NCI-H128 (cell line): Measurements from ENCODE around the gene PBRM1.

Experiments used
- DNase-seq: peaks from one replicate; lab custom pipeline; 2025; ENCODE audit not compliant: unreplicated experiment; lab: John Stamatoyannopoulos, UW

PBRM1 gene

DNA sequence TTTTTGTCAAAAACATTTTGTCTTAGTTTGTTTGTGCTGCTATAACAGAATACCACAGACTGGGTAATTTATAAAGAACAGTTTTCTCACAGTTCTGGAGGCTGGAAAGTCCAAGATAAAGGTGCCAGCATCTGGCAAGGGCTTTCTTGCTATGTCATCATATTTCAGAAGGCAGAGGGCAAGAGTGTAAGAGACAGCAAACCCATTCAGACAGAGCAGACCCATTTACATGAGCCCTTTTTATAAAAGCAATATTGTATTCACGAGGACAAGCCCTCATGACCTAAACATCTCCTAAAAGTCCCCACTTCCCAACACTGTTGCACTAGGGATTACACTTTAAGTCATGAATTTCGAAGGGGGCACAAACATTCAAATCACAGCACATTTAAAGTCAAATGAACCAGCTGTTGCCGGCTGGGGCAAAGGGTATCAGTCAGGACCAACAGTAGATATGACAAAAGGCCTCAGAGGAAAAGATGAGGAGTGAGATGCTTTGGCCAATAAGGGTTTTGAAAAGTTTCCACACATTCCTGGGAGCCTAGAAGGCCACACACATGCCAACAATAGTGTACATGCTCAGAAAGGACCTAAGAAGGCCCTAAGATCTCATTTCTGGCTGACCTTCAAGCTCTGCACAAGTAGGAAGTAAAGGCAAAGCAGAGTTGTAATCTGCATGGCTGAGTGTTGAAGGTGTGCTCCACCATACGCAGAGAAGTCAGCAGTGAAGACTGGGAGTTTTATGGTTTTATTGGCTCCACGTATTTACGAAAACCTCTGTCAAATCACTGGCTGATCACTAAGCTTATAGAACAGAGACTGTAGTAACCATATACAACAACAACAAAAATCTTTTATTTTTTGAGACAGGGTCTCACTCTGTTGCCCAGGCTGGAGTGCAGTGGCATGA lies 111.4 kb downstream of the PBRM1 start:
- DNase-seq, result no peak

DNA sequence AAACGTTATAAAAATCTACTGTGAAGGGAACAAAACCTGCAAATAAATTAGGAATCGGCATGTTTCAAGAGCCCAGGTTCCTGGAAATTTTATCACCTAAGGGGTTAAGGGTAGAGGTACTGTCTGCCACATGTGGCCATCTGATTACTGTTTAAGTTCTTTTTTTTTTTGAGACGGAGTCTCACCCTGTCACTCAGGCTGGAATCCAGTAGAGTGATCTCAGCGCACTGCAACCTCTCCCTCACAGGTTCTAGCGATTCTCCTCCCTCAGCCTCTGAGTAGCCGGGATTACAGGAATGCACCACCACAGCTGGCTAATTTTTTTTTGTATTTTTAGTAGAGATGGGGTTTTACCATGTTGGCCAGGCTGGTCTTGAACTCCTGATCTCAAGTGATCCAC lies 113.5 kb downstream of the PBRM1 start:
- no peak for DNase-seq

DNA sequence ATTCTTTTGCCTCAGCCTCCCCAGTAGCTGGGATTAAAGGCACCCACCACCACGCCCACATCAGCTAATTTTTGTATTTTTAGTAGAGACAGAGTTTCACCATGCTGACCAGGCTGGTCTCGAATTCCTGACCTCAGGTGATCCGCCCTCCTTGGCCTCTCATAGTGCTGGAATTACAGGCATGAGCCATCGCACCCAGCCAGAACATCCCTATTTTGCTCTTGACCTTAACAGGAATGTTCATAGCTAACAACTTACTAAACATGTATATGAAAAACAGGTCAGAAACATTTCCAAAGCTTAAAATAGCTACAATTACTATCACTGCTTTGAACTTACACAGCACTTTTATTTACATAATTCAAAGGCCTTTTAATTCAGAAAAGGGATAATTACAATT lies 115.6 kb downstream of the PBRM1 start:
- DNase-seq, result no peak

DNA sequence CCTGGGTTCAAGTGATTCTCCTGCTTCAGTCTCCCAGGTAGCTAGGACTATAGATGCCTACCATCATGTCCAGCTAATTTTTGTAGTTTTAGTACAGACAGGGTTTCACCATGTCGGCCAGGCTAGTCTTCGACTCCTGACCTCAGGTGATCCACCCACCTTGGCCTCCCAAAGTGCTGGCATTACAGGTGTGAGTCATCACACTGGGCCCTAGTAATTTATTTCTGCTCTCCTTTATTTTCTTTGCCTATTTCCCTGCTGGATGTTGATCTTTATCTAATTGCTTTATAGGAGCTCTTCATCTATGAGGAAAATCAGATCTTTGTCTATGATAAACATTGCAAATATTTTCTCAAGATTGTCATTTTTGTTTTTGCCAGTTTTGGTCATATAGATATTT lies 117.6 kb downstream of the PBRM1 start:
- DNase-seq, result no peak

DNA sequence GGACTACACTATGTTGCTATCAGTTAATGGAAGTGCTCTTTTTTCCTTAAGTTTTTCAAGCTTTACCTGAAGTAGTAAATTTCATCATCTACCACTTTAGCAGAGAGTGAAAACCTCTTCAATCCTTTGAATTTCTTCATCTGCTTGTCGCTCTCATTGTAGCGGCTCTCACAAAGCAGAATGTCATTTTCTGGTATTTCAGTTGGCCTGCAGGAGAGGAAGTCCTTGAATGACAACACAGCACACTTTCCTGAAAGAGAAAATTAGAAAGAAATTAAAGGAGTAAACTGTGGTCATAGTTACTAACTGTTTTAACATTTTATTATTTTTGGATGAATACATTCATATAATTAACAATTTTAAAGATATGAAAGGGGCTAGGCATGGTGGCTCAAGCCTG lies 121.7 kb downstream of the PBRM1 start:
- no peak for DNase-seq

DNA sequence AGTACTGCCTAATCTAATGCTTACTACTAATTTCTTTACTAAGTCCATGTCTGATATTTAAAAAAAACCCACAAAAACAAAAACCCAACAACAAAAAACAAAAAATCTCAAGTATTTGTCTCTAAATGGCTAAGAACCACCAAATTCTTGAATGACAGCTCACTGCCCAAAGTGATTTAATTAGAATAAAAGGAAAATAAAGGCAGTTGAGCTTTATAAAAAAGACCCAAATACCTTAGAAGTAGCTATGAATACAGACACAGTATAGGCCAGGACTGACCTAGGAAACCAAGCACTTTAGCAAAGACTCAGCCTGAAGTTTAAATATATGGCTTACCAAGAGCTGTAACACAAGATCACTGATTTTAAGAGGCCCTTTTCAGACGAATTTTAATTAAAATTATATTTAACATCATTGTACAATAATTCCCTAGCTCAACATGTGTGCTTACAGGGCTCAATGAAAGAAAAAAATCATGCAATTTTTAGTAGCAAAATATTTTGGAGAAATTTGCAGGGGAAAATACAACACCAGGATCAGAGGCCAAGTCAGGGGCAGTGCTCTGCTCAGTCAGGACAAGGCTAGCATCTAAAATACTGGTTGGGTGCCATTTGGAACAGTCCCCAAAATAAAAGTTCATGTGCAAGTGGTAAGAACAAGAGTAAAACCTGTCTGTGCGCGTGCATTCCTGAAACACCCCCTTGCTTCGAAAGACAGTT lies 124.5 kb downstream of the PBRM1 start:
- DNase-seq, result no peak

DNA sequence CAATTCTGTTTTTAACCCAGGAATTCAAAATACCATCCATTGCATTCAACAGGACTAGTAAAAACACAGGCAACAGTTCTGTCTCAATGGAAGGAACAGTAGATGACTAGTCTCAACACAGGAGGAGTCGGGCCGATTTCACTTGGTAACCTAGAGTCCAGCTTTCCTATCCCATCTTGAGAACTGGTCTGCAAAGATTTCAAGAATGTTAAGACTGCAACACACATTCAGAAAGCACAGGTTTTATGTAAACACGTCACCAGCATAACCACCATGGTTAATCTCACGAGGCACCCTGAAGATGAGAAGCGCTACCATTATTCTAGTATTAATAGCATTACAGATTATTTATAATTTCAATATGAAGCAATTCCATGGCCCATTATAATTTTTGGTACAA lies 127.3 kb downstream of the PBRM1 start:
- no peak for DNase-seq

DNA sequence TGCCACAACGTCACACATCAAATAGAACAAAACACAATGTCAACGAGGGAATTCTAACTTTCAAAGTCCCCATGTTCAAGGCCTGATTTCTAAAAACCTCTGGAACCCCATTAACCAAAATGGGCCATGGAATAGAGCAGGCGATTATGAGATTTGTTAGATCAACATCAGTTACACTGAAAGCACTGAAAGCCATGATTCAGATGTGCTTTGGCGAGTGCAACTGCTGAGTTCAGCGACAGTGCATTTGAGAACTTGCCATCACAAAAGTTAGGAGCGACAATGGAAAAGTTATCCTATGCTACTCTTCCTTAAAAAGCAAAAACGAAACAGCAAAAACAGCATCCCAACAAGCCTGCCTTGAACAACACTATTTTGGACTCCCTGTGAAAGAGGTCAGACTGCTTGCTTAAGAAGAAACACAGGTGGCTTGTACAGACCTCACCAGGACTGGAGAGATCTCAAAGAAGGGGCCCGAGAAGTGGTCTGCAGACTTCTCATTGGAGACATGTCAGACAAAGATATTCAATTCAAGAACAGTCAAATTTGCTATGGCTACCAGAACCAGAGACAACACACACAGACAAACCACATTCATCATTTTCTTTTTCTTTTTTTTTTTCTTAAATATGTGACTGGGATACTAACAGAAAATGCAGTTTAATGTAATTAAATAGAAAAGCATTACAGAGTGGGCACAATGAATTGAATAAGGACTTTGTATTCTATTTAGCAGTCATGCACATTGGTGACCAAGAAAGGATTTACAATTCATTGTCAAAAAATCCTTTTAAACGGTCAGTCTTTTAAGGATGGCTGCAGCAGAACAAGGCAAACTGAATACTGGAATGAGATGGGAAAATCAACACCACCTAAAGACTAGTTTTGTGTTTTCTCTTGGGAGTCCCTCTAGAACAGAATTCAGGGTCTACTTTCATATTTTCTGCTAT lies 128.4 kb downstream of the PBRM1 start:
- no peak for DNase-seq

DNA sequence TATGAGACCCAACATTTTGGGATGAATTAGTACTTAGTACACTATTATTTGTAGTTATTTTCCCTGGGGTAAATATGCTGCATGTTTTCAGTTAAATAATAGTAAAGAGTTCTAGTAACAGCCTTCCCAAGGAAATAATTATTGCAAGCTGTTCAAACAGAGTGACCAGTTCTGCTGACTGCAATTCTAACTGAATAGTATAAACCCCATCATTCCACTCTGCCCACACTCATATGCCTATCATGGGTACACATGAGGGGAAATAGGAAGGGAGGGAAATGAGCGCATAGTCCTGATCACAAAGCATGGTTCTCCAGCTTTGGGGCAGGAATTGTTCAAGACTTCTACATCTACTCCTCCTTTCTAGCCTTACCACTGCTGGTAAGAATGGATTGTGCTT lies 130.7 kb downstream of the PBRM1 start:
- DNase-seq, result no peak

DNA sequence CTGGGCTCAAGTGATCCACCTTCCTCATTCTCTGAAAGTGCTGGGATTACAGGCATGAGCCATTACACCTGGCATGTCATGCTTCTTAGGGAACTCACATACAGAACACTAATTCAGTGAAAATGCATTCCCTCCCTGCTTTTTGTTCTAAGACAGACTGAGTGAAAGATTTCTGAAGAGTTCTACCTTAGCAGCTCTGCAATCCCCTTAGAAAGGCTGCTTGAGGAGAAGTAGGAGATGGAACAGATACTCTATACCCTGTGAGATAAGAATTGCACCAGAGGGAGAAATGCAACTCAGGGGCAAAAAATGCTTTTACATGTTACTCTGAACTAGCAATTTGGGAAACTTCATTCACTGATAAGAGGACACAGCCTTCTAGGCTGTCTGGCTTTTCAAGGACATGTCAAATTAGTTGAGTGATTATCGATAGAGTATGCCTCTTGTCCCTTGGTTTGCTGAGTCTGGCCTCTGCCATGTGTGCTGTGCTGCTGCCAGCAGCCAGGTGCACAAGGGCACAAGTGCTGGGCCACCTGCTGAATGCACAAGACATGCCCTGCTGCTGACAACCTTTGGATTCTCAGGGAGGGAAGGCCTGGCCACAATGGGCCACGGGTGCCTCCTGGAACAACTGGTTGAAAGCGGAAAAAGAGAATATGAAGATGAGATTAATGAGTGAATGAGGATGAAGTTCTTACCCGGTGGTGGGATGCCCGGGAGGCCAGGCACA lies 131.5 kb downstream of the PBRM1 start:
- DNase-seq, result no peak

DNA sequence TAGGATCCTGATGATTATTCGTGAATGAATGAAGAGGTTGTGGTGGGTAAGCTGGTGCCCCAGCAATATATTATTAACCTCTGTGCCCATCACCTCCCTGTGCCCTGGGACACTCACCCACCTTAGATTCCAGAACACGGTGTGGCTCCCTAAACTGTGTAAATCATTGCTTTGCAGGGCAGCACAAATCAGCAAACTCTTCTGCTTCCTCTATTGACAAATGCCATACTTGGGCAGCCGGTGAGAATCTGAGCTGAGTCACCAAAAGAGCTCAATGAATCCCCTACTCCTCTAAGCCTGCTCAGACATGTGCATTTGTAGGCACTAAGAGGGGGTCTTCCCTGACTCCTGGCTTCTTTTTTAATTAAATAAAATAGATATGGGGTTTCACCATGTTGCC lies 133.6 kb downstream of the PBRM1 start:
- no peak for DNase-seq

DNA sequence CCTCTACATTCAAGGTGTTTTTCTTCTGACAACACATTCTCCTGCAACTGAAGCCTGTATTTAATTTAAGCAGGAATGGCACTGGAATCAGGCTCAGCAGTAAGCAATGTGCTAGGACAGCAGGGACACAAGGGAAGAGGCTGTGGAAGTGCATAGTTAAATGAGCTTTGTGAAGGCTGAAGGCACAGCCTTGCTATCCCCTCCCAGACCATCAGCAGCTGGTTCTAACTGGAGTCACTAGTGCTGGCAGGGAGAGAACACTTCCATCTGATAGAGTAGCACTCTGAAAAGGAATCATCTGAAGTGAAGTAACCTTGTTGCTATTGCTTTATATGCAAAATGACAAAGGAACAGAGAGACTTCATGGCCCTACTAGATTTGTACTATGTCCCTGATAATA lies 134.6 kb downstream of the PBRM1 start:
- no peak for DNase-seq

DNA sequence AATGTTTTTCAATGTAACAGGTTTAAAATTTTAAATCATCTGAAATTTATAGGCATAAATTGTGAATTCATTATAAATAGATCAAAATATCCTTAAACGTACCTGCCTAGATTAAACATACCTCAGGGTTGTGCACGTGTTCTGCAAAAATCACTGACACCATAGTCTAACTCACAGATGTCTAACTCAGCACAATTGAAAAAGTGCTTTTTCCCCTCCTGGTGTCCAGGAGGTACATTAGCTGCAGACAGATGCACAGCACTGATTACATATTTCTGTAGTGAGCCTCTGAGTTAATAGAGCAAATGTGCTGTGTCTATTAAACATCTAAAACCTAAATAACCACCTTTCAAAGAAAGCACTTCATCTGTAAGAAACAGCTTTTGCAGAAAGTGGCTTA lies 138.6 kb downstream of the PBRM1 start:
- no peak for DNase-seq

DNA sequence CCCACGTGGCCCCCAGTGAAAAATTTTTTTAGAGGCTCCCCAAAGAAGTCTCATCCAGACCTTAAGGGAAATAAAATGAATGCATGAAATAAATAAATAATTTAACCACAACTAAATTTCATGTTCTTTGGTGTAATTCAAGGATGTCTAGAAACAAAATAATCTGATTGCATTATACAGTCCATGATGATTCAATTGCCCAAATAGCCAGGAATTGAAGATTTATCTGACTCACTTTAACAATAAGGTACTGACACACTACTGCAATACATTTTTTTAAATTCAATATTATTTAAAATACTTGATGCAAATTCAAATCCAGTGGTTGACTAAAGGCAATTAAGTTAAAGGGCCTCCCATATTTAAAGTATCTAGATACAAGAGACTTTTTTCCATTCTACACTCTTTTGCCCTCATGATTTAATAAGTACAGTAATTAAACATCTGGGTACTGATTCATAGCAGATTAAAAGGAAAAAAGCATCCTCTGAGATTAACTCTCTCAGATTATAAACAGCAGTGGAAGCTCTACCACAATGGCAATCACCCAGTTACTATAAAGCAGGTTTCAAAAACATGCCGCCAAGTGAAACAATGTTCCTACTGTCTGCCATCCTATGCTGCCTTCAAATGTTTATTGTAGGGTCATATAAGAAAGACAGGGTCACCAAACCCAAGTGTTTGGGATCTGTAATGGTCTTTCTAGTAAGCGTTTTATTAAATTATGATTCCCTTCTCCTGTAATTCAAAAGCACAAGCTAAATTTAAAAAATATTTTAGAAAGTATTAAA lies 139.4 kb downstream of the PBRM1 start:
- no peak for DNase-seq

DNA sequence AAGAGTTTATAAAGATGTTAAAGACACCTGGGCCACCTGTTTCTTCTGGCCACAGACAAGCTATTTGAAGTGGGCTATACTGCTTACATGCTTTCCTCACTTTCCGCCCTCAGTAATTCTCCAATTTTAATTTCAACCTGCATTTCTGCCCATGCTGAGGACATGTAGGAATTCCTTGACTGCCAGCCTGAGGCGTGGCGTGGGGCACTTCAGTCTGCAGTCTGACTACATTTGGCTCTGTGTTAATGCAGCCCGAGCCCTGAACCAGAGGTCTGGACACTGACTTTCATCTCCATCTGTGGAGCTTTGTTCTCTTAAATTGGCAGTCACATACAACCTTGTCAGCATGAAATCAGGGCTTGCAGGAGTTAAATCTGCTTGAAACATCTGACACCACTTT lies 140.8 kb downstream of the PBRM1 start:
- no peak for DNase-seq

DNA sequence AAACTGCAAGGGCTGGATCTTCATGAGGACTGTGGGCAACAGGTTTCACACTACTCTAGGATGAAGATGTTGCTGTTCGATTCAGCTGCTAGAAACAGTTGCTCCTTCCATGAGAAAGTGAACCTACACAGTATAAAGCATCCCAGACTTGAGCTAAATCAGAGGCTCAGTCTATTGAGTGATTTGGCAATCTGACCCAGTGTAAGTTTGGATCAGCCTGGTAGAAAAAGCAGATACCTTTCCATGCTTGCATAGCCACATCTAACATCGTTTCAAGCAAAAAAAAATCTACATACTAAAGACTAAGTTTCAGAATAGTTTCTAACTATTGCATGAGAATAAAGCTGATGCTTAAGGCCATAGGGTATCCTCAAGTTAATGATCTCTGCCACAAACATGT lies 144.7 kb downstream of the PBRM1 start:
- DNase-seq, result no peak

DNA sequence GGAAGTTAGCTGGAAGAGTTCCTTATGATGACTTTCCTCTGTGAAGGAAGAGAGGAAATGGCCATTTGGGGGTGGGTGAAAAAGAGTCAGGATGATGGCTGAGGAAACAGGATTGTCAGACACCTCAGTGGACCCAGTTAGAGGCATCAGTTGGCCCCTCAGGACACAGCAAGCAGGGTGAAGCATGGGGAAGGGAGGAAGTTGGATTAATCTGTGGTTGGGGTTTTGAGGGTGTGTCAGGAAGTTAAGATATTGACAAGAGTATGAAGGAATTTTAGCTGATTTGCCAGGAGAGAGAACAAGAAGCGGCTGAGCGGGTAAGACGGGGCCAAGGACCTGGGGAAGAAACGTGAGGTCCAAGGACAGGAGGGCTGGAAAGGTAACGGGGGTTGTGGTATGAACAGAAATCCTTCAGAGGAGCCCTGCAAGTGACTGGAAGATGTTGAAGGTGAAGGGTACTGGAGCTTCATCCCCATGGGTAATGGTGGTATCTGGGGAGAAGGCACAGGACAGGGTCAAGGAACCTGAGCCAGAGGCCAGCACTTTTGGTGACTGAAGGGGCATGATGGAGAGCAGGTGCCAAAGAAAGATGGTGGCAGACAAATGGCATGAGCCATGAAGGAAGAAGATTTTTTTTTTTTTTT lies 146.6 kb downstream of the PBRM1 start:
- no peak for DNase-seq

DNA sequence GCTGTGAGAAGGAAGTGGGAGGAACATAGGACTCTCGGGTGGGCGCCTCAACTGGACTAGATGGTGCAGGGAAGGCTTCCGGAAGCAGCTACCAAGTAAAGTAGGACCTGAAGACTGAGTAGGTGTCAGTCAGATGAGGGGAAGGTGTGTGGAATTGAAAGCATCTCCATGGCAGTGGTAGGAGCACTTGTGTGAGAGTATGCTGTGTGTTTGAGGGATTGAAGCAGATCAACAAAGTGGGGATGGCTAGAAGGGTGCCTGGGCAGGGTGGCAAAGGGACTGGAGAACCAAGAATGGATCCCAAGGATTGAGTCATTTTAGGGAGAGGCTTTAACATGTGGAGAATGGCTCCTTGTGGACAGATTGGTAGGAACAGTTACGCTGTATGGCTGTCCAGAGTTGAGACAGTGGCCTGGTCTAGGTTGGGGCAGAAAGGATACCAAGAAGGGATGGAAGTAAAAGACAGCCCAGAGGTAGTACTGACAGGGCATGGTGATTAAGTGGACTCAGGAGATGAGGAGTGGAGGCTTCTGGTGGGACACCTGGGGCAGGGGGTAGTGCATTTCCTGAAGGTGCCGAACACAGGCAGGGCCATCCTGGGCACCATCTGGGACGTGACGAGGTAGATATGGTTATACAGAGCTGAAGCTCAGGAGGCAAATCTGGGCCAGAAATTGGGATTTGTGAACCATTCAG lies 147.8 kb downstream of the PBRM1 start:
- no peak for DNase-seq

DNA sequence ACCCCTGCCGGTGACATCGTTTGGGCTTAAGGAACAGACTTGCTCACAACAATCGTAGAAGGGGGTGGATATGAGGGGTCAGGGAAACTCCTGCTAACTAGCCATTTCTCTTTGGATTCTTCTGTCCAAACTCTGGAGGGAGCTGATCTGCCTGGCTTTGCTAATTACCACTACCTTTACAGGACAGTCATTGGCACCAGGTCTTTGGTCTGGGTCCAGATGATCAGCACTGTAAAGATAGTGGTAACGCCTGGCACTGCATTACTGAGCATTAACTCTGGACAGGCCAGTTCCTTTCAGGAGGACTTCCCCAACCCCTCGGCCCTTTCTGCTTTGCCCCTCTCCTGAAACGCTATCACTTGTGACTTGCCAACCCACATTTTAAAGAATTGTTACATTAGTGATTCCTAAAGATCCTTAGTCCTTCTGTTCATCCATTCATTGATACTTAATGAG lies 148.5 kb downstream of the PBRM1 start:
- DNase-seq, result no peak
